ENCODE measurements around the gene NMT1. TPM values are rescaled to one million over a fixed set of nuclear protein-coding genes. Genes with fewer than 3 reads are reported as not detected.

The NMT1 gene
- total RNA-seq, 2 donors from 2014 or later, result 122 to 136 TPM

- H3K9ac ChIP-seq (ENCODE audit: extremely low read depth, low read length, poor library complexity, severe bottlenecking), result no peak overlapping the region
Measured at GRCh38 chr17:45021607-45022287, 39.4 kb upstream of the NMT1 start.

GRCh38 chr17:45022288-45022648 lies 38.8 kb upstream of the NMT1 start:
- Mint-ChIP-seq H3K9me3 (no peaks in the 10 kb centered on the region), H3K27ac (no peak overlapping the region), H3K36me3 (ENCODE audit: low read depth) (peaks cover 11% of the 10 kb centered on the region), H3K4me1 (peaks cover 20% of the 10 kb centered on the region), H3K4me3 (no peak overlapping the region), H3K27me3 (ENCODE audit: insufficient read depth) (peaks cover 36% of the 10 kb centered on the region)
- Histone ChIP-seq H3K36me3 (ENCODE audit: control insufficient read depth, insufficient read depth, low read length) (peaks cover 17% of the 10 kb centered on the region), H3K9ac (ENCODE audit: extremely low read depth, low read length, poor library complexity, severe bottlenecking) (no peak overlapping the region), H3K4me1 (ENCODE audit: control insufficient read depth, insufficient read depth, low read length) (peaks cover 7% of the 10 kb centered on the region), H3K27me3 (ENCODE audit: control insufficient read depth, insufficient read depth, low read length, poor library complexity, severe bottlenecking) (peaks cover 33% of the 10 kb centered on the region), H3K9me3 (ENCODE audit: control insufficient read depth, low read length) (no peaks in the 10 kb centered on the region), H3K27ac (ENCODE audit: low read depth, low read length) (no peak overlapping the region), H3K4me3 (ENCODE audit: low read length) (no peak overlapping the region)
- WGBS, 2 experiments (ENCODE audit: insufficient coverage in 1 of 2, insufficient read length in 1 of 2), result 61 to 70% methylated on average over 5 to 8 of the region's 8 CpGs
- DNase-seq, result no peak
- no peak for TF ChIP-seq CTCF (conservative IDR thresholded peaks at IDR 0.05)

More at GRCh38 chr17:45021607-45022287, 39.4 kb upstream of the NMT1 start:
- 10% methylated on average over 22 to 57 of the region's 57 CpGs for WGBS, 2 experiments (ENCODE audit: insufficient coverage in 1 of 2, insufficient read length in 1 of 2)
- Histone ChIP-seq H3K36me3 (ENCODE audit: control insufficient read depth, insufficient read depth, low read length) (peaks cover 14% of the 10 kb centered on the region), H3K4me1 (ENCODE audit: control insufficient read depth, insufficient read depth, low read length) (peaks cover 7% of the 10 kb centered on the region), H3K9me3 (ENCODE audit: control insufficient read depth, low read length) (no peaks in the 10 kb centered on the region), H3K4me3 (ENCODE audit: low read length) (peak overlapping the region; percentile 56), H3K27ac (ENCODE audit: low read depth, low read length) (no peak overlapping the region), H3K27me3 (ENCODE audit: control insufficient read depth, insufficient read depth, low read length, poor library complexity, severe bottlenecking) (peaks cover 33% of the 10 kb centered on the region)
- DNase-seq, result peak; percentile 92
- TF ChIP-seq CTCF (conservative IDR thresholded peaks at IDR 0.05), result peak; percentile 98
- Mint-ChIP-seq H3K27ac (no peak overlapping the region), H3K4me3 (peak overlapping the region; percentile 36), H3K4me1 (peaks cover 22% of the 10 kb centered on the region), H3K27me3 (ENCODE audit: insufficient read depth) (peaks cover 36% of the 10 kb centered on the region), H3K36me3 (ENCODE audit: low read depth) (peaks cover 9% of the 10 kb centered on the region), H3K9me3 (no peaks in the 10 kb centered on the region)

GRCh38 chr17:45022655-45023339 lies 38.3 kb upstream of the NMT1 start:
- Histone ChIP-seq H3K36me3 (ENCODE audit: control insufficient read depth, insufficient read depth, low read length) (peaks cover 17% of the 10 kb centered on the region), H3K4me3 (ENCODE audit: low read length) (no peak overlapping the region), H3K27me3 (ENCODE audit: control insufficient read depth, insufficient read depth, low read length, poor library complexity, severe bottlenecking) (peaks cover 33% of the 10 kb centered on the region), H3K4me1 (ENCODE audit: control insufficient read depth, insufficient read depth, low read length) (peaks cover 7% of the 10 kb centered on the region), H3K9ac (ENCODE audit: extremely low read depth, low read length, poor library complexity, severe bottlenecking) (no peak overlapping the region), H3K27ac (ENCODE audit: low read depth, low read length) (no peak overlapping the region), H3K9me3 (ENCODE audit: control insufficient read depth, low read length) (no peaks in the 10 kb centered on the region)
- TF ChIP-seq CTCF (conservative IDR thresholded peaks at IDR 0.05), result no peak
- Mint-ChIP-seq H3K4me1 (peaks cover 20% of the 10 kb centered on the region), H3K27me3 (ENCODE audit: insufficient read depth) (peaks cover 36% of the 10 kb centered on the region), H3K27ac (no peak overlapping the region), H3K9me3 (no peaks in the 10 kb centered on the region), H3K36me3 (ENCODE audit: low read depth) (peaks cover 11% of the 10 kb centered on the region), H3K4me3 (no peak overlapping the region)
- DNase-seq, result peak; percentile 70
- 88 to 98% methylated on average over 8 to 13 of the region's 13 CpGs for WGBS, 2 experiments (ENCODE audit: insufficient coverage in 1 of 2, insufficient read length in 1 of 2)
